A549 (cell line): ENCODE results near the gene RASGRP2. TPM values are rescaled to one million over a fixed set of nuclear protein-coding genes. Genes with fewer than 3 reads are reported as not detected.
A peak's percentile ranks its signal among the peaks of the same experiment; 100 is the strongest.

Experiments used
- ATAC-seq, 2 experiments: fragments of 200-7000 bp in 1 of 2; fragments of >200 bp in 1 of 2; cut with Nextera tagmentation in 1 of 2; cut with Tn5 transposase in 1 of 2; 3 replicates each; pipeline versions ENCODE4 v1.8.0 to v1.9.1; 2018 to 2020; ENCODE audit warnings: mild to moderate bottlenecking in 1 of 2, moderate library complexity in 1 of 2
- CTCF ChIA-PET: fragments of 300-600 bp; sonication (Branson Sonifier 250); formaldehyde crosslinking; extraction: SDS; loops from one replicate; lab custom pipeline; 2021; ENCODE audit warnings: antibody characterized with exemption, inconsistent platforms; lab: Yijun Ruan, JAX
- POLR2A ChIA-PET: fragments of 350-600 bp; formaldehyde crosslinking; extraction: SDS; loops from one replicate; lab custom pipeline; 2021; ENCODE audit warnings: antibody characterized with exemption, inconsistent platforms; lab: Yijun Ruan, JAX
- DNase-seq, 2 experiments: peaks; one replicate each; pipeline versions ENCODE4 v3.0.0 to v3.0.0-alpha.2; 2011 to 2016; ENCODE audit warnings: low read depth in 1 of 2, low spot score in 1 of 2
- FAIRE-seq: peaks from 2 replicates; lab custom pipeline; 2011; peaks lifted over from hg19 to GRCh38; lab: Jason Lieb, UNC
- H3K27ac ChIP-seq, 2 experiments: fragments of >200 bp; sonication (Bioruptor Twin); formaldehyde crosslinking; 3 replicates each; pipeline ENCODE4 v1.5.1; 2016 to 2017
- H3K4me1 ChIP-seq: fragments of >200 bp; sonication (Bioruptor Twin); formaldehyde crosslinking; 3 replicates; pipeline ENCODE4 v1.6.1; 2016
- H3K4me2 ChIP-seq: fragments of >200 bp; sonication (Bioruptor Twin); formaldehyde crosslinking; 3 replicates; pipeline ENCODE4 v1.6.1; 2016
- H3K4me3 ChIP-seq: fragments of >200 bp; sonication (Bioruptor Twin); formaldehyde crosslinking; 3 replicates; pipeline ENCODE4 v1.5.1; 2016
- H3K9me3 ChIP-seq: fragments of >200 bp; sonication (Bioruptor Twin); formaldehyde crosslinking; 3 replicates; pipeline ENCODE4 v1.6.1; 2016
- CHD2 ChIP-seq: fragments of 150-350 bp; IDR thresholded peaks from 2 replicates; pipeline ENCODE4 v1.6.1; 2014; ENCODE audit warnings: low read length; ENCODE audit not compliant: partially characterized antibody
- CHD4 ChIP-seq: fragments of 200-600 bp; sonication (generic); IDR thresholded peaks from 2 replicates; pipeline ENCODE4 v1.6.1; 2016; ENCODE audit warnings: antibody characterized with exemption, mild to moderate bottlenecking, borderline replicate concordance
- CTCF ChIP-seq: fragments of >200 bp; sonication (Bioruptor Twin); formaldehyde crosslinking; IDR thresholded peaks from 3 replicates; pipeline ENCODE4 v1.5.1; 2016
- E2F6 ChIP-seq: IDR thresholded peaks from 2 replicates; pipeline ENCODE4 v1.6.1; 2012; ENCODE audit warnings: low read depth, borderline replicate concordance
- EP300 ChIP-seq, 2 experiments: fragments of >200 bp; sonication (Bioruptor Twin); formaldehyde crosslinking; IDR thresholded peaks; 2 replicates in 1 of 2; 3 replicates in 1 of 2; pipeline ENCODE4 v1.6.1; 2016 to 2017
- ESRRA ChIP-seq: fragments of 150-350 bp; IDR thresholded peaks from 2 replicates; pipeline ENCODE4 v1.6.1; 2014; ENCODE audit warnings: mild to moderate bottlenecking, low read length, borderline replicate concordance
- FOSB ChIP-seq: fragments of 250-450 bp; sonication (Bioruptor Pico); IDR thresholded peaks from 2 replicates; pipeline ENCODE4 v1.5.0; 2020; ENCODE audit warnings: mild to moderate bottlenecking, moderate library complexity
- FOXS1 ChIP-seq: fragments of 250-450 bp; sonication (Bioruptor Pico); IDR thresholded peaks from 2 replicates; pipeline ENCODE4 v1.5.0; 2020; ENCODE audit warnings: mild to moderate bottlenecking, moderate library complexity
- GATA3 ChIP-seq: IDR thresholded peaks from 2 replicates; pipeline ENCODE4 v1.6.1; 2012; ENCODE audit warnings: borderline replicate concordance
- HES2 ChIP-seq: fragments of >200 bp; sonication (Bioruptor Twin); formaldehyde crosslinking; IDR thresholded peaks from 2 replicates; pipeline ENCODE4 v1.6.1; 2016
- PBX3 ChIP-seq: IDR thresholded peaks from 2 replicates; pipeline ENCODE4 v1.6.1; 2012
- PHF8 ChIP-seq: fragments of 200-600 bp; sonication (generic); IDR thresholded peaks from 2 replicates; pipeline ENCODE4 v1.6.1; 2016; ENCODE audit warnings: low read depth, mild to moderate bottlenecking, antibody characterized with exemption, moderate library complexity, borderline replicate concordance
- POLR2A ChIP-seq: IDR thresholded peaks from 2 replicates; pipeline ENCODE4 v1.6.1; 2012; ENCODE audit warnings: mild to moderate bottlenecking, low read length
- RAD21 ChIP-seq, 2 experiments: fragments of >200 bp in 1 of 2; sonication (Bioruptor Twin) in 1 of 2; formaldehyde crosslinking in 1 of 2; IDR thresholded peaks in 1 of 2; conservative IDR thresholded peaks in 1 of 2; 2 replicates in 1 of 2; 3 replicates in 1 of 2; pipeline ENCODE4 v1.6.1; 2012 to 2018; ENCODE audit warnings: inconsistent platforms in 1 of 2
- REST ChIP-seq: fragments of 200-600 bp; sonication (generic); IDR thresholded peaks from 2 replicates; pipeline ENCODE4 v1.6.1; 2016; ENCODE audit warnings: antibody characterized with exemption, mild to moderate bottlenecking, moderate library complexity
- SMC3 ChIP-seq: fragments of >200 bp; sonication (Bioruptor Twin); formaldehyde crosslinking; IDR thresholded peaks from 3 replicates; pipeline ENCODE4 v1.6.1; 2018; ENCODE audit warnings: inconsistent platforms
- WGBS: methylation state at CpG from one replicate; pipeline ENCODE4 v1.1.6; 2017; ENCODE audit errors: missing lambda C conversion rate; 5-methylcytosine and 5-hydroxymethylcytosine counted together
- polyA plus RNA-seq, 4 experiments: library from polyadenylated mRNA; depleted of rRNA in 3 of 4; stranded (reverse); fragments of >200 nt; fragmentation: RNase III in 1 of 4; extraction: RNeasy Plus Mini Kit Qiagen cat#74134 plus additional on column Dnase treatment in 1 of 4; gene quantifications; 2 replicates in 3 of 4; 3 replicates in 1 of 4; pipeline ENCODE4 v1.2.3, GENCODE V29; 2011 to 2017

Gene RASGRP2
- polyA plus RNA-seq, 2 of the 4 experiments (the other 2 are of a cell fraction) = 0.88 to 0.89 TPM

GRCh38 chr11:64724863-64725532, 18.9 kb downstream of the RASGRP2 start (continued):
- TF ChIP-seq SMC3 (no peak), CHD2 (no peak), PBX3 (no peak), FOXS1 (no peak), CHD4 (no peak), POLR2A (no peak)

GRCh38 chr11:64723907-64724862, 19.8 kb downstream of the RASGRP2 start:
- H3K27ac ChIP-seq = peak overlapping the region in 1 of 2 experiments; percentile 95; a peak in 3 of 6 replicates
- H3K4me3 ChIP-seq = peak overlapping the region; percentile 94; the same call in 1 of the 3 replicates
- no peak for ATAC-seq
- no peaks in the 10 kb centered on the region for H3K9me3 ChIP-seq
- H3K4me1 ChIP-seq = peaks cover 18% of the 10 kb centered on the region; the same call in 2 of the 3 replicates
- TF ChIP-seq ESRRA (no peak), SMC3 (no peak), GATA3 (no peak)
- peak overlapping the region; percentile 100 for H3K4me2 ChIP-seq
- CTCF ChIA-PET = interaction anchor here (0.5 to 3.6 kb wide), 5 partner anchors 9 to 36 kb away, joined by 3 to 14 read pairs (median 5); no protein-coding TSS in a partner anchor
- WGBS = 48% methylated on average over 8 of the region's 9 CpGs
- POLR2A ChIA-PET = no interaction called here
- DNase-seq = no peak
- FAIRE-seq = no peak

GRCh38 chr11:64723117-64723906, 20.6 kb downstream of the RASGRP2 start, which contains the start of gene NRXN2:
Gene NRXN2, minus strand, starts transcription at chr11:64723197. Its CDS starts 9,498 bp downstream, at chr11:64713699.
- peak within 1 kb of the TSS; percentile 88 to 95 for H3K27ac ChIP-seq
- peak; percentile 54 to 75; a peak in 4 of 5 replicates for TF ChIP-seq RAD21 (conservative IDR thresholded peaks at IDR 0.05 in 1 of 2, IDR thresholded peaks at IDR 0.05 in 1 of 2)
- TF ChIP-seq EP300 (IDR thresholded peaks at IDR 0.05) = no peak
- TF ChIP-seq E2F6 = peak; percentile 70; the same call in 1 of the 2 replicates
- TF ChIP-seq REST = peak; percentile 54
- peak; percentile 96 for TF ChIP-seq CTCF
- no peak for TF ChIP-seq HES2
- no peak for TF ChIP-seq FOSB (CRISPR knock-in tag)
- TF ChIP-seq SMC3 = peak; percentile 86
- peak; percentile 93 for TF ChIP-seq PBX3
- TF ChIP-seq PHF8 = peak; percentile 71
- no peak for FAIRE-seq

More at GRCh38 chr11:64723117-64723906, 20.6 kb downstream of the RASGRP2 start, which contains the start of gene NRXN2:
- WGBS = 0% methylated on average over 14 of the region's 66 CpGs
- Histone ChIP-seq H3K4me2 (peak within 1 kb of the TSS; percentile 100), H3K4me3 (peak within 1 kb of the TSS; percentile 94), H3K9me3 (no peaks in the 10 kb centered on the region), H3K4me1 (peaks cover 18% of the 10 kb centered on the region; the same call in 2 of the 3 replicates)
- POLR2A ChIA-PET = no interaction called here
- DNase-seq (peak; percentile 88 to 98), ATAC-seq (peak; percentile 90 to 98)
- CTCF ChIA-PET = interaction anchor here (0.6 to 2.0 kb wide), 3 partner anchors 10 to 64 kb away, joined by 4 to 16 read pairs (median 7); no protein-coding TSS in a partner anchor
